Measurements from ENCODE around the gene COL18A1.
"Not testable (repeated sequence)": the region's sequence is repeated elsewhere in the genome, so short reads cannot be mapped to it uniquely, and the experiment has no call there.

COL18A1 gene

GRCh38 chr21:45550522-45551210, 145.7 kb downstream of the COL18A1 start:
- DNase-seq = peak; percentile 60

DNA sequence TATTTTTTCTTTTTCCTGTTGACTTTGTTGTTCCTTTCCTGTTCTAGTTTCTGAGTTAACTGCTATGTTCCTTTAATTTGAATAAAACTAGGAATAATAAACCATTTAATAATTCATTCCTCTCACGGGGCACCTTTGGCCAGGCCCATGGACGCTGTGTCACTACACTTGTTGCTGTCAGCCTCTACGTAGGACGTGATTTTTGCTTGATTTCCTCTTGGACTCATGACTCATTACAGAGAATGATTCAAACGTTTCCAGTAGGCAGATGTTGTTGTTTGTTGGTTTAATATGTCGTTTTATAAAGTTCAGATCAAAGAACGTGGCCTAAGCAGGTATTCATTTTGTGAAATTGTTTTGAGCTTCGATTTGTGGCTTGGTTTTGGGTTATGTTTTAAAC, 146.4 kb downstream of the COL18A1 start:
- DNase-seq = peak; percentile 43

- DNase-seq = no peak
Observed at GRCh38 chr21:45551783-45552695, 147.1 kb downstream of the COL18A1 start.

DNA sequence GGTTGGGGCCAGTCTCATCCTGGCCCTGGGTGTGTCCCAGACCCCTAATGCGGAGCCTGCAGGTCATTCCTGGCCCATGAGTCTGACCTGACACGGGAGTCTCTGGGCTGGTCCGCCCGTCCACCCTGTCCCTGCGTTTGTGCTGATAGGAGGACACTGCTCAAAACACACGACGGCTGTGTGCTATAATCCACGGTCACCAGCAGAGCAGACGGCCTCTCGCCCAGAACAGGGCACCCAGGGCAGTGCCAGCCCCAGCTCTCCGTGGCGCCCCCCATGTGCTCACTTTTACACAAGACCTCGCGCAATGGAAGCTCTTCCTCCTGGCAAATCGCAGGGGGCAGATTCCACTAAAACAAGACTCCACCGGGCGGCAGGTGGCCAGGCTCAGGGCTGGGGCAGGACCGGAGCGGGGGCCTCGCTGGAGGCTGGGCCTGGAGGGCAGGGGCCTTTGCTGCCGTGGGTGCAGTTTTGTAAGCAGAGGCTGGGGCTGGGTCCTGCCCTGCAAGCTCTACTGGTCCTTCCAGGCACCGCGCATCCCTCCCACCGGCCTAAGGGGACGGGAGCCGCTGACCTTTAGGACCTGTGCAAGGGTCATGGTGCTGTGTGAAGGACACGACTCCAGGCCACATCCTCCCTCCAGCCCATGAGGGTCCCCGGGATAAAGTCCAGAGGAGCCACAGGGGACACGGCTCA, 147.9 kb downstream of the COL18A1 start:
- DNase-seq = no peak

DNA sequence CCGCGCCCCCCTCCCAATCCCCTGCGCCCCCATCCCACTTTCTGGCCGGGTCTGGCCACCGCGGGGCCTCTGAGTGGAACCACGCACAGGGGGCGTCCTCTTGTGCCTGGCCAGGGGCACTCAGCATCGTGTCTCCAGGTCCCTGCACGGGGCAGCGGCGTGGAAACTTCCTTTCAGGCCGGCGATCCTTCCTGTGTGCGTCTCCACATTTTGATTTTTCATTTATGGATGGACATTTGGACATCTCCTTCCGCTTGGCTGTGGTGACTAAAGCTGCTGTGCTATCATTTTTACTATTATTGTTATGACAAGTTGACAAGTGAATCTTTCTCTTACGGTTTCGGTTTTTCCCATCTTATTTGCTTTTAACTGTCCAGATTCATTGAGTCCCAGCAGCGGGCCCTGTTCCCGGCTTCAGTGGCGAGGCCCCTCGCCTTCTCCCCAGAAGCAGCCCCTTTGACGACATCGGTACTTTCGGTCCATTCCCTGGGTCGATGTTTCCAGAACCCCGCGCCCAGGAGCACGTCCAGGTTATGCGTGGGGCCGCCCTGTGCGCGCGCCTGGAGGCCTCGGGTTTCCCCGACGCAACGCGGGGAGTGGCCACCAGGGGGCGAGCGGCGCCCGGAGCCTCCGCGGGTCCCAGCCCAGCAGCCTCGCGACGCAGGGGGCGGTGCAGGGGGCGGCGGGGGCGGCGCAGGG, 149.7 kb downstream of the COL18A1 start:
- peak; percentile 83 for DNase-seq

DNA sequence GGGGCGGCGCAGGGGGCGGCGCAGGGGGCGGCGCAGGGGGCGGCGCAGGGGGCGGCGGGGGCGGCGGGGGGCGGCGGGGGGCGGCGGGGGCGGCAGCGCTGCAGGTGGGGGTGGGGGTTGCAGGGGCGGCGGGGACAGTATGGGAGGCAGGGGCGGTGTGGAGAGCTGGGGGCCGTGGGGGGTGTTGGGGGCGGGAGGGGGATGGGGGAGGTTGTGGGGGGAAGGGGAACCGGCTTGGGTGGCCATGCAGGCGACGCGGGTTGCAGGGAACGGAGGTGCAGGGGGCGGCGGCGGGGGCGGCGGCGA, 150.2 kb downstream of the COL18A1 start:
- DNase-seq = no peak

DNA sequence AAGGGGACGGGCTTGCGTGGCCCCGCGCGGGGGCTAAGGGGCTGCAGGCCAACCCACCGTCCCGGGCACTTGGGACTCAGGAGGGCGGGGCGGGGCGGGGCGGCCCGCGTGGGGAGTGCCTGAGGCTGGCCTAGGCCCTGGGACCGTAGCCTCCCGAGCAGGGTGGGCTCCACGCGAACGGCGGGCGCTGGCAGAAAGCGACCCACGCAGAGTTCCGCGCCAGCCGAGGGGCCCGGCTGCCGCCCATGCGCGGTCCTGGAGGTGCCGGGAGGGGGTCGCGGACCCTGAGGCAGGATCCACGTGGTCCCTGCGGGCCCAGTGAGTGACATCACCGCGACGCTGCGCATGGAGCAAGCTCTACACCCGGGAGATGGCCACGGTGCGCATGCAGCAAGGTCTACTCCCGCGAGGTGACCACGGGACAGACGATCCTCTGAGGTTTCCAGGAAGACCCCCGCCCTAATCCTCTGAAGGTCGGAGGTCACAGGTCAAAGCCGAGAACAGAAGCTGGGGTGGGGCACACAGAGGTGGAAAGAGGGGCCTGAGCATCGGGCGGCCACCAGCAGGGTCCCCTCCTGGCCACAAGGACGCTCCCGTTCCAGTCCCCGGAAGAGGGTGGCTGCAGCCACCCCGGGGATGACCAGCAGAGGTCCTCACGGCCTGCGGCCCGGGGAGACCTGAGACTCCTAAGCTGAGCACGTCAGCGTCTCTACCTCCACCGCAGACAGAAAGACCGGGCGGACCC, 150.8 kb downstream of the COL18A1 start:
- peak; percentile 72 for DNase-seq

- DNase-seq = no peak
Observed at GRCh38 chr21:45556302-45556644, 151.3 kb downstream of the COL18A1 start.

DNA sequence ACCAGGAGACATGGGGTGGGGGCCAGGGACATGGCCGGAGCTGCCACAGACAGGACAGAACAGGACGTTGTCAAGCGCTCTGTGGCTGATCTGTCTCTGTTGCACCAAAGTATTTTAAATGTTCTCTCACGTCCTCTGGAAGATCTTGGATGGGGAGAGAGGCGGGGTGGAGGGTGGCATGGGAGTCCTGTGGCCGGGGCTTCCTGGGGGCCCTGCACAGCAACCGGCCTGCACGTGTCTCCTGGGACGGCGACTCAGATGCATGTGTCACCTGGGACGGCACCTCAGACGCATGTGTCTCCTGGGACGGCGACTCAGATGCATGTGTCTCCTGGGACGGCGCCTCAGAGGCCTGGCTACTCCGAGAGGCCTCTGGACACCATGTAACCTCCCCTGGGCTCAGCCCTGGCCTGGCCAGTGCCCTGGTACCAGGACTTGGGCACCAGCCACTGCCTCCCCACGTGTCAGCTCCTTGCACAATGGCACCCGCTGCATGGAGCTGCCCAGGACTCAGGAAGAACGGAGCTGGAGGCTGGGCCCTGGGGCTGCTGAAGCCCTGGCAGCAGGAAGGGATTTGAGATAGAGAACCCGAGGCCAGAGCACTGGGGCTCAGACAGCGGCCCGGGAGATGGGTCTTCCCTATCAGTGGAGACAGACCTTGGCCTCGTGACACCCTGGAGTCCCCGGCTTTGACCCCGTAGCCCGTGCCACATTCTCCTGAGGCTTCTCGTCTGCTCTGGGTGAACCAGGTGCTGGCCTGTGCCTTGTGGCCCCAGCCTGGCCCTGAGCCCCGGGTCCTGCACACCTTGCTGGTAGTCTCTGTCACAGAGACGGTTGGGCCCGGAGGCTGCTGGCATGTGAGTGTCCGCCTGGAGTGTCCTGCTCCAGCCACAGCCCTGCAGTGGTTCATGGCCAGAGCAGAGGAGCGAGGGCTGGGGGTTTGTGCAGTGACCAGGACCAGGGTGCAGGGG, 152.0 kb downstream of the COL18A1 start:
- DNase-seq = no peak

DNA sequence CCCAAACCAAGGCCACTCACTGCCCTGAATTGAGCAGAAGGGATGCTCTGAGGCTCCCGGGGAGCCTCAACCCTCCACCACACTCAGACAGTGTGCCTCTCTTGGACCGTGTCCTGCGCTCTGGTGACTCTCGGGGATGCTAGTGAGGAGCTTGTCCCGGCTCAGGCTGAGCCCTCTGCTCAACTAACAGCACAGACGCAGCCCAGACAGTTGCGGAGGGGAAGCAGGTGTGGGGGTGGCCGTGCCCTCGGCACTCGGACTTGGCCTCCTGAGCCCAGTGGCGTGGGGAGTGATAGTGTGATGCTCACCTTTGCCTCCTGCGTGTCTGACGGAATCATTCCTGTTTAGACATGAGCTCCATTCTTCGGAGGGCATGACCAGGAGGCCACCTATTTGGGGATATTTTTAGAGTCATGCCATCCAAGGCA, 152.7 kb downstream of the COL18A1 start:
- no peak for DNase-seq

GRCh38 chr21:45558044-45558721, 153.2 kb downstream of the COL18A1 start:
- no peak for DNase-seq

DNA sequence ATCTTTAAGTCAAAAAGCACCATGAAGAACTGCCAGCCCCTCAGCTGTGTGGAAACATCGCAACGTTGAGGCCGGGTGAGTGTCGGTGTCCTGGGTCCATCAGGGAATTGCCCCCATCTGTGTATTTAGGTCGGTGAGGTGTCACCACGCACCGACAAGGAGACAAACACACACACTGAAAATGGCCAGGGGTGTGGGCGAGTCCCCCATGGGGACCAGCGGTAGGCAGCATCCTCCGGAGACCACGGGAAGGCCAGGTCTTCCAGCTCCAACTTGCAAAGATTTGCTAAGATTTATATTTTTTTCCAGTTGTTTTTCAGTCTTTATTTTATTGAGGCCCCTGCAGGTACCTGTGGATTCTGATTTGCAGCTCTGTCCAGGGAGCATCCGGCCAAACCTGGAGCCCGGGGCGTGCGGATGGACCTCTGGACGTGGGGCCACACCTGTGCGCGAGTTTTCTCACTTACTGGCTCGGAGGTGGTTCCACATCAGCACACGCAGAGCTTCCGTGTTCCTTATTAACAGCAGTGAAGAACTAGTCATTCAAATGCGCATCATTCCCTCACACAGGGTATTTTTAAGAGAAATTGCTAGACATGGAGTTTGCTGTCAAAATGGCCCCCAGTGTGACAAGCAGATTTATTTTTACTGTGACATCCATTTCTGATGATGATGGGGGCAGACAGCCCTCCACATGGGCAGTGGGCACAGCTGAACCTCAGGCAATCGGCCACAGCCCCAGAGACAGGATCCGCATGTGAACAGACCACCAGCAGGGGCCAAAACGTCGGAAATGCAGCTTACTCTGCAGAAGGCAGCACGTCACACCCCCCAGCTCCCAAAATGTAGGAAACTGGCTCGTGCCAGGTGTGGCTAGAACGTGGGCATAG, 154.5 kb downstream of the COL18A1 start:
- no peak for DNase-seq

- no peak for DNase-seq
Observed at GRCh38 chr21:45560106-45561021, 155.4 kb downstream of the COL18A1 start.

GRCh38 chr21:45561241-45561640, 156.3 kb downstream of the COL18A1 start:
- not testable (repeated sequence) for DNase-seq

- no peak for DNase-seq
Observed at GRCh38 chr21:45562402-45562801, 157.4 kb downstream of the COL18A1 start.

GRCh38 chr21:45562965-45563364, 158.0 kb downstream of the COL18A1 start:
- DNase-seq = no peak
